ENCODE measurements around the gene PIP. TPM values are rescaled to one million over a fixed set of nuclear protein-coding genes. Genes with fewer than 3 reads are reported as not detected.

PIP gene
- total and polyA plus RNA-seq, 2 of the 8 experiments (the other 6 are each of a cell fraction or from before 2014, with no cell fraction given) = not detected

DNA sequence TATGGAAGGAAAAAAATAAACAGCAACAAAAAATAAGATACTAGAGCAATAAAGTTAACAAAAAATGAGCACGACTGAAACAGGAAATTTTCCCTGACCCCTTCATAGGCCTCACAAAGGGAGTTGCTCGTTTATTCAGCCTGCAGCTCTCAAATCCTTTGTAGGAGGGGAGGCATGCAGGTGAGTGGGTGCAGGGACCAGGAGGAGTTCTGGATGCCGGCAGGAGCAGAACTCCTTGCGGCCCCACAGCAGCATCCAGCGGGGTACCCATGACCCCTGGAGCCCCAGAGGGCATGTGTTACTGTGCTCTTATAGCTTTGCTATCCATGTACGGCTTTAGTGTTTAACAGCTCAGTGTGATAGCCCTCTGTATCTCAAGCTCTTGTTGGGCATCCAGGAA is 57.1 kb downstream of the PIP start:
- Histone ChIP-seq H3K79me2 (ENCODE audit: control insufficient read depth in 1 of 2, insufficient read depth in 2 of 2, low read length in 2 of 2) (no peaks in the 10 kb centered on the region), H2BK20ac (ENCODE audit: low read length) (no peak overlapping the region), H3K9me3 (ENCODE audit: insufficient read depth in 2 of 2, low read depth in 1 of 2, low read length in 1 of 2) (no peaks in the 10 kb centered on the region), H3K23me2 (ENCODE audit: low read depth, low read length) (no peaks in the 10 kb centered on the region), H3K4me2 (ENCODE audit: insufficient read depth in 1 of 2, low read depth in 2 of 2, low read length in 2 of 2) (no peak overlapping the region), H2AFZ (ENCODE audit: low read length) (peak overlapping the region; percentile 76; the same call in 1 of the 2 replicates), H3K4me3 (ENCODE audit: extremely low read depth in 1 of 4, insufficient read depth in 2 of 4, low read depth in 3 of 4, low read length in 4 of 4) (no peak overlapping the region), H2BK5ac (ENCODE audit: low read depth, low read length) (no peak overlapping the region), H3K36me3 (ENCODE audit: control insufficient read depth in 2 of 4, insufficient read depth in 4 of 4, low read length in 3 of 4) (no peaks in the 10 kb centered on the region), H3K9ac (replicated peaks in 1 of 4; ENCODE audit: extremely low read depth in 1 of 4, low read depth in 3 of 4, low read length in 3 of 4) (no peak overlapping the region), H3K14ac (ENCODE audit: insufficient read length) (no peak overlapping the region), H3K23ac (ENCODE audit: insufficient read length) (no peak overlapping the region), H3K18ac (ENCODE audit: extremely low read depth, low read length) (no peak overlapping the region), H2BK12ac (ENCODE audit: low read depth, low read length) (no peak overlapping the region), H3K79me1 (ENCODE audit: low read depth, low read length) (no peaks in the 10 kb centered on the region), H3K56ac (replicated peaks; ENCODE audit: insufficient read length, low read depth, low read length) (no peak overlapping the region), H2AK5ac (ENCODE audit: low read depth, low read length) (no peak overlapping the region), H3K4ac (replicated peaks; ENCODE audit: insufficient read length, low read depth, low read length) (no peak overlapping the region), H3K27ac (ENCODE audit: low read depth, low read length) (no peak overlapping the region), H2BK120ac (replicated peaks; ENCODE audit: low read depth, low read length) (no peak overlapping the region), H4K20me1 (replicated peaks in 1 of 2; ENCODE audit: control insufficient read depth in 1 of 2, insufficient read depth in 2 of 2, low read length in 2 of 2) (no peaks in the 10 kb centered on the region), H4K91ac (replicated peaks; ENCODE audit: insufficient read length, low read length) (no peak overlapping the region), H2BK15ac (ENCODE audit: low read length) (no peak overlapping the region), H4K8ac (ENCODE audit: extremely low read depth, insufficient read depth, low read length) (no peak overlapping the region), H3K4me1 (replicated peaks in 1 of 4; ENCODE audit: control insufficient read depth in 3 of 4, insufficient read depth in 4 of 4, low read length in 3 of 4) (peaks cover 0 to 6% (median 1%) of the 10 kb centered on the region in 4 experiments; a peak in 3 of 7 replicates), H3K27me3 (replicated peaks in 1 of 4; ENCODE audit: control insufficient read depth in 3 of 4, extremely low read depth in 1 of 4, insufficient read depth in 3 of 4, low read length in 3 of 4) (no peaks in the 10 kb centered on the region), H4K5ac (ENCODE audit: insufficient read length, low read depth, low read length) (no peak overlapping the region)
- FAIRE-seq (peak; percentile 55), DNase-seq (ENCODE audit: low read depth in 1 of 2, low spot score in 2 of 2) (no peak)
- ChIA-PET CTCF (ENCODE audit: partially characterized antibody) (interaction anchor here (1.0 to 1.2 kb wide), 4 partner anchors 14 to 328 kb away, joined by 3 to 10 read pairs (median 3); no protein-coding TSS in a partner anchor), POLR2A (ENCODE audit: partially characterized antibody) (no interaction called here)
- 74% methylated on average over 6 of the region's 6 CpGs; no CpG with 5 or more reads in 1 of the 2 experiments for WGBS, 2 experiments (ENCODE audit: extremely low coverage in 1 of 2, insufficient coverage in 1 of 2, insufficient read length in 1 of 2, insufficient replicate concordance in 2 of 2, low coverage in 1 of 2, low lambda C conversion rate in 2 of 2, missing lambda C conversion rate in 1 of 2)
- TF ChIP-seq TAF7 (optimal IDR thresholded peaks at IDR 0.05; ENCODE audit: borderline replicate concordance, low read depth, low read length) (no peak), EGR1 (IDR thresholded peaks at IDR 0.05; ENCODE audit: borderline replicate concordance, low read depth, low read length) (no peak), CBX8 (IDR thresholded peaks at IDR 0.05; ENCODE audit: borderline replicate concordance, low read depth, low read length) (no peak), NANOG (IDR thresholded peaks at IDR 0.05; ENCODE audit: insufficient read depth, low read depth, low read length, poor library complexity, severe bottlenecking) (no peak)
- TF ChIP-seq, protein P1, sequence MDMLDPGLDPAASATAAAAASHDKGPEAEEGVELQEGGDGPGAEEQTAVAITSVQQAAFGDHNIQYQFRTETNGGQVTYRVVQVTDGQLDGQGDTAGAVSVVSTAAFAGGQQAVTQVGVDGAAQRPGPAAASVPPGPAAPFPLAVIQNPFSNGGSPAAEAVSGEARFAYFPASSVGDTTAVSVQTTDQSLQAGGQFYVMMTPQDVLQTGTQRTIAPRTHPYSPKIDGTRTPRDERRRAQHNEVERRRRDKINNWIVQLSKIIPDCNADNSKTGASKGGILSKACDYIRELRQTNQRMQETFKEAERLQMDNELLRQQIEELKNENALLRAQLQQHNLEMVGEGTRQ (IDR thresholded peaks at IDR 0.05; ENCODE audit: low read length) = no peak
- TF ChIP-seq, protein P2, sequence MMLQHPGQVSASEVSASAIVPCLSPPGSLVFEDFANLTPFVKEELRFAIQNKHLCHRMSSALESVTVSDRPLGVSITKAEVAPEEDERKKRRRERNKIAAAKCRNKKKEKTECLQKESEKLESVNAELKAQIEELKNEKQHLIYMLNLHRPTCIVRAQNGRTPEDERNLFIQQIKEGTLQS (IDR thresholded peaks at IDR 0.05; ENCODE audit: insufficient read depth, low read depth, low read length) = no peak

Measured in H1 (cell line).